NCI-H2171 treated with DMSO at 0.1 percent for 48 hours (cell line): ENCODE results near the gene ASRGL1.
A peak's percentile ranks its signal among the peaks of the same experiment; 100 is the strongest.

Experiments used
- DNase-seq: peaks from one replicate; lab custom pipeline; 2025; lab: John Stamatoyannopoulos, UW

ASRGL1 gene

GRCh38 chr11:62393061-62393611, 55.9 kb downstream of the ASRGL1 start:
- peak; percentile 65 for DNase-seq

- DNase-seq: no peak
Observed at GRCh38 chr11:62393735-62394134, 56.5 kb downstream of the ASRGL1 start.

GRCh38 chr11:62394825-62395538, 57.7 kb downstream of the ASRGL1 start:
- DNase-seq: peak; percentile 97

- DNase-seq: no peak
Observed at GRCh38 chr11:62395885-62396551, 58.8 kb downstream of the ASRGL1 start.

GRCh38 chr11:62398011-62398994, 61.1 kb downstream of the ASRGL1 start:
- DNase-seq: no peak

GRCh38 chr11:62399172-62399877, 62.1 kb downstream of the ASRGL1 start:
- DNase-seq: no peak

- no peak for DNase-seq
Observed at GRCh38 chr11:62399878-62400266, 62.6 kb downstream of the ASRGL1 start.

- no peak for DNase-seq
Observed at GRCh38 chr11:62400281-62400680, 63.0 kb downstream of the ASRGL1 start.

- DNase-seq: no peak
Observed at GRCh38 chr11:62400760-62401159, 63.5 kb downstream of the ASRGL1 start.

- no peak for DNase-seq
Observed at GRCh38 chr11:62401356-62401755, 64.1 kb downstream of the ASRGL1 start.

GRCh38 chr11:62401811-62402210, 64.6 kb downstream of the ASRGL1 start:
- no peak for DNase-seq

GRCh38 chr11:62402226-62402959, 65.1 kb downstream of the ASRGL1 start:
- no peak for DNase-seq

GRCh38 chr11:62402960-62403730, 65.9 kb downstream of the ASRGL1 start:
- no peak for DNase-seq

GRCh38 chr11:62404435-62404834, 67.2 kb downstream of the ASRGL1 start:
- no peak for DNase-seq

GRCh38 chr11:62404901-62405300, 67.7 kb downstream of the ASRGL1 start:
- no peak for DNase-seq

GRCh38 chr11:62406034-62406433, 68.8 kb downstream of the ASRGL1 start:
- DNase-seq: peak; percentile 63

GRCh38 chr11:62409831-62410230, 72.6 kb downstream of the ASRGL1 start:
- DNase-seq: peak; percentile 37

- DNase-seq: no peak
Observed at GRCh38 chr11:62410972-62411371, 73.7 kb downstream of the ASRGL1 start.

GRCh38 chr11:62411524-62411923, 74.3 kb downstream of the ASRGL1 start:
- DNase-seq: no peak
